HepG2 (cell line): Measurements from ENCODE around the gene TRIM31. TPM values are rescaled to one million over a fixed set of nuclear protein-coding genes. Genes with fewer than 3 reads are reported as not detected.

Experiments used
- ARID2 ChIP-seq: sonication (generic); formaldehyde crosslinking; IDR thresholded peaks from 2 replicates; pipeline ENCODE4 v1.8.1; 2022; ENCODE audit warnings: mild to moderate bottlenecking, missing genetic modification reagents, borderline replicate concordance
- CEBPZ ChIP-seq: IDR thresholded peaks from 2 replicates; pipeline ENCODE4 v1.6.1; 2012; ENCODE audit warnings: low read length, improper control_type of control experiment
- EHMT2 ChIP-seq: fragments of 200-600 bp; sonication (generic); IDR thresholded peaks from 2 replicates; pipeline ENCODE4 v1.7.0; 2017; ENCODE audit warnings: antibody characterized with exemption, low read depth, low read length, borderline replicate concordance
- HBP1 ChIP-seq: IDR thresholded peaks from 2 replicates; pipeline ENCODE4 v1.6.1; 2016; ENCODE audit warnings: low read depth, control low read depth
- HMGXB3 ChIP-seq: sonication (generic); formaldehyde crosslinking; IDR thresholded peaks from 2 replicates; pipeline ENCODE4 v1.4.0; 2020; ENCODE audit warnings: missing genetic modification reagents, borderline replicate concordance
- HNRNPL ChIP-seq: fragments of 200-400 bp; formaldehyde crosslinking; IDR thresholded peaks from 2 replicates; pipeline ENCODE4 v1.6.1; 2017; ENCODE audit warnings: mild to moderate bottlenecking, low read depth, low read length
- KLF6 ChIP-seq: IDR thresholded peaks from 2 replicates; pipeline ENCODE4 v1.8.0; 2016; ENCODE audit warnings: missing biosample characterization, missing genetic modification reagents
- NFIC ChIP-seq: IDR thresholded peaks from 2 replicates; pipeline ENCODE4 v1.6.1; 2012; ENCODE audit warnings: mild to moderate bottlenecking, low read length, inconsistent platforms
- PITX1 ChIP-seq: sonication (generic); formaldehyde crosslinking; IDR thresholded peaks from 2 replicates; pipeline ENCODE4 v1.5.1; 2020; ENCODE audit warnings: mild to moderate bottlenecking, missing genetic modification reagents
- RAD51 ChIP-seq: fragments of 450-650 bp; IDR thresholded peaks from 2 replicates; pipeline ENCODE4 v1.6.1; 2016; ENCODE audit warnings: borderline replicate concordance
- RFXANK ChIP-seq: IDR thresholded peaks from 2 replicates; pipeline ENCODE4 v1.6.1; 2016
- SOX13 ChIP-seq, 3 experiments: fragments of 450-650 bp in 1 of 3; sonication (generic) in 1 of 3; formaldehyde crosslinking in 1 of 3; IDR thresholded peaks in 2 of 3; conservative IDR thresholded peaks in 1 of 3; 2 replicates each; pipeline versions ENCODE4 v1.5.0 to v1.6.1; 2016 to 2020; ENCODE audit warnings: antibody characterized with exemption in 1 of 3, mild to moderate bottlenecking in 1 of 3, missing compliant biosample characterization in 1 of 3, missing genetic modification reagents in 1 of 3, moderate library complexity in 1 of 3
- TBX3 ChIP-seq: fragments of 450-650 bp; IDR thresholded peaks from 2 replicates; pipeline ENCODE4 v1.6.1; 2017; ENCODE audit warnings: antibody characterized with exemption, mild to moderate bottlenecking, inconsistent platforms, borderline replicate concordance
- THAP11 ChIP-seq: IDR thresholded peaks from 2 replicates; pipeline ENCODE4 v1.6.1; 2016; ENCODE audit warnings: missing biosample characterization, missing genetic modification reagents
- TOE1 ChIP-seq: sonication (generic); formaldehyde crosslinking; IDR thresholded peaks from 2 replicates; pipeline ENCODE4 v1.4.0; 2020; ENCODE audit warnings: mild to moderate bottlenecking, missing genetic modification reagents
- ZNF296 ChIP-seq: sonication (generic); formaldehyde crosslinking; conservative IDR thresholded peaks from 2 replicates; pipeline ENCODE4 v1.5.0; 2020; ENCODE audit warnings: mild to moderate bottlenecking, missing genetic modification reagents
- ZNF414 ChIP-seq: sonication (generic); formaldehyde crosslinking; IDR thresholded peaks from 2 replicates; pipeline ENCODE4 v1.5.0; 2020; ENCODE audit warnings: missing genetic modification reagents
- ZNF530 ChIP-seq: sonication (generic); formaldehyde crosslinking; IDR thresholded peaks from 2 replicates; pipeline ENCODE4 v1.5.0; 2020; ENCODE audit warnings: low read depth, mild to moderate bottlenecking, missing genetic modification reagents
- ZNF780A ChIP-seq: sonication (generic); formaldehyde crosslinking; IDR thresholded peaks from 2 replicates; pipeline ENCODE4 v1.8.0; 2022; ENCODE audit warnings: mild to moderate bottlenecking, missing genetic modification reagents, moderate library complexity
- ZNF850 ChIP-seq: sonication (generic); formaldehyde crosslinking; conservative IDR thresholded peaks from 2 replicates; pipeline ENCODE4 v1.9.0; 2021; ENCODE audit warnings: mild to moderate bottlenecking, missing genetic modification reagents
- polyA plus RNA-seq, 8 experiments: library from polyadenylated mRNA; depleted of rRNA in 3 of 8; stranded (reverse) in 7 of 8; unstranded in 1 of 8; fragments of >200 nt; fragmentation: Illumina TruSeq in 4 of 8; extraction: Trizol in 4 of 8; gene quantifications; 2 replicates each; pipeline versions ENCODE4 v1.2.1 to v1.2.3, GENCODE V29; 2011 to 2016; ENCODE audit warnings: low read depth in 4 of 8, missing spikeins in 1 of 8, mixed read lengths in 1 of 8; ENCODE audit not compliant: insufficient read depth in 1 of 8
- total RNA-seq, 5 experiments: library from RNA; depleted of rRNA; stranded (reverse); fragments of >200 nt; fragmentation: Illumina TruSeq; extraction: Trizol; gene quantifications; 2 replicates each; pipeline ENCODE4 v1.2.3, GENCODE V29; 2016; ENCODE audit warnings: low read depth in 1 of 5
- TF ChIP-seq, protein P1 (sequence below): sonication (generic); formaldehyde crosslinking; IDR thresholded peaks from 2 replicates; pipeline ENCODE4 v1.5.0; 2020; ENCODE audit warnings: missing genetic modification reagents, mild to moderate bottlenecking, borderline replicate concordance

The TRIM31 gene
- total and polyA plus RNA-seq, 2 of the 13 experiments (the other 11 are each of a cell fraction or from before 2014, with no cell fraction given) = 0.13 to 0.51 TPM

- TF ChIP-seq HMGXB3 (CRISPR knock-in tag) (no peak), RAD51 (no peak), TBX3 (no peak), ARID2 (CRISPR knock-in tag) (no peak), ZNF414 (CRISPR knock-in tag) (no peak), CEBPZ (no peak), ZNF296 (CRISPR knock-in tag) (no peak), ZNF780A (no peak), SOX13 (IDR thresholded peaks at IDR 0.05) (no peak), SOX13 (CRISPR knock-in tag; conservative IDR thresholded peaks at IDR 0.05 in 1 of 2, IDR thresholded peaks at IDR 0.05 in 1 of 2) (peak in 1 of 2 experiments; percentile 49; a peak in 1 of 4 replicates), PITX1 (CRISPR knock-in tag) (no peak), THAP11 (no peak), RFXANK (CRISPR knock-in tag) (no peak), ZNF530 (CRISPR knock-in tag) (no peak), ZNF850 (CRISPR knock-in tag) (no peak), EHMT2 (no peak), HNRNPL (no peak), HBP1 (no peak), NFIC (no peak), KLF6 (CRISPR knock-in tag) (no peak), TOE1 (CRISPR knock-in tag) (no peak)
- TF ChIP-seq, protein P1, sequence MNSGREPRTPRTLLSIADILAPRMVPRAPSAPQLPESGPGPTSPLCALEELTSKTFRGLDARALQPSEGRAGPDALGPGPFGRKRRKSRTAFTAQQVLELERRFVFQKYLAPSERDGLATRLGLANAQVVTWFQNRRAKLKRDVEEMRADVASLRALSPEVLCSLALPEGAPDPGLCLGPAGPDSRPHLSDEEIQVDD (CRISPR knock-in tag) = no peak
Observed at GRCh38 chr6:30135757-30136156, 22.9 kb upstream of the TRIM31 start, which contains the start of gene TRIM40 (continued).
